Brain microvascular endothelial cell (primary cell): ENCODE data around the gene ZSWIM8.

Source experiments
- DNase-seq: peaks from one replicate; pipeline ENCODE4 v3.0.0-alpha.2; 2020
- H3K27ac ChIP-seq: fragments of 250-450 bp; sonication (Bioruptor Pico); 2 replicates; pipeline ENCODE4 v1.5.1; 2020; ENCODE audit warnings: mild to moderate bottlenecking, moderate library complexity
- H3K27me3 ChIP-seq: fragments of 250-450 bp; sonication (Bioruptor Pico); replicated peaks from 2 replicates; pipeline ENCODE4 v1.5.1; 2020; ENCODE audit warnings: mild to moderate bottlenecking
- H3K36me3 ChIP-seq: fragments of 250-450 bp; sonication (Bioruptor Pico); replicated peaks from 2 replicates; pipeline ENCODE4 v1.5.1; 2020; ENCODE audit warnings: mild to moderate bottlenecking
- H3K4me3 ChIP-seq: 2 replicates; pipeline ENCODE4 v1.5.1; 2011; ENCODE audit warnings: low read depth, mild to moderate bottlenecking, control low read depth, low read length, moderate library complexity
- CTCF ChIP-seq: IDR thresholded peaks from 2 replicates; pipeline ENCODE4 v1.5.1; 2011; ENCODE audit warnings: low read depth, mild to moderate bottlenecking, moderate library complexity, low read length, control low read depth, inconsistent platforms; ENCODE audit errors: missing control alignments
- in situ Hi-C: cut with HindIII; loops from 2 replicates; pipeline ENCODE4 v1.10.0; 2017; ENCODE audit warnings: low sequenced_read_pairs, low pct_ligation_motif_present

ZSWIM8 gene

GRCh38 chr10:73813333-73813732, 27.9 kb downstream of the ZSWIM8 start:
- in situ Hi-C loops = no loop called here
- Histone ChIP-seq H3K27me3 (no peaks in the 10 kb centered on the region), H3K27ac (no peak overlapping the region), H3K4me3 (no peak overlapping the region), H3K36me3 (no peaks in the 10 kb centered on the region)
- TF ChIP-seq CTCF = no peak
- no peak for DNase-seq

- no peak overlapping the region for H3K27ac ChIP-seq
- no peaks in the 10 kb centered on the region for H3K27me3 ChIP-seq
- DNase-seq = no peak
- TF ChIP-seq CTCF = no peak
- no peak overlapping the region for H3K4me3 ChIP-seq
- in situ Hi-C loops = no loop called here
- H3K36me3 ChIP-seq = no peaks in the 10 kb centered on the region
Observed at GRCh38 chr10:73814276-73814895, 29.0 kb downstream of the ZSWIM8 start.

GRCh38 chr10:73814896-73815718, 29.7 kb downstream of the ZSWIM8 start:
- in situ Hi-C loops = no loop called here
- TF ChIP-seq CTCF = peak; percentile 39
- DNase-seq = no peak
- no peak overlapping the region for H3K4me3 ChIP-seq
- H3K27me3 ChIP-seq = no peaks in the 10 kb centered on the region
- peak overlapping the region; percentile 54 for H3K27ac ChIP-seq
- H3K36me3 ChIP-seq = no peaks in the 10 kb centered on the region

GRCh38 chr10:73815719-73816030, 30.3 kb downstream of the ZSWIM8 start:
- DNase-seq = no peak
- Histone ChIP-seq H3K27ac (peak overlapping the region; percentile 54), H3K27me3 (no peaks in the 10 kb centered on the region), H3K36me3 (no peaks in the 10 kb centered on the region), H3K4me3 (no peak overlapping the region)
- in situ Hi-C loops = no loop called here
- TF ChIP-seq CTCF = no peak

- in situ Hi-C loops = no loop called here
- no peak for DNase-seq
- no peak overlapping the region for H3K4me3 ChIP-seq
- TF ChIP-seq CTCF = no peak
- peak overlapping the region; percentile 54 for H3K27ac ChIP-seq
- no peaks in the 10 kb centered on the region for H3K36me3 ChIP-seq
- H3K27me3 ChIP-seq = no peaks in the 10 kb centered on the region
Observed at GRCh38 chr10:73816917-73817729, 31.7 kb downstream of the ZSWIM8 start.
